LHCN-M2 (cell line): ENCODE measurements around the gene NF2. TPM values are rescaled to one million over a fixed set of nuclear protein-coding genes. Genes with fewer than 3 reads are reported as not detected.
A peak's percentile ranks its signal among the peaks of the same experiment; 100 is the strongest.

Experiments used
- DNase-seq: peaks from one replicate; pipeline ENCODE4 v3.0.0-alpha.2; 2012; ENCODE audit warnings: low read depth
- total RNA-seq: library from RNA; depleted of rRNA; stranded (reverse); fragments of >200 nt; gene quantifications from 2 replicates; pipeline ENCODE4 v1.2.3, GENCODE V29; 2014; rRNA removed

Gene NF2
- total RNA-seq, 1 experiment from 2014 or later = 105 TPM

DNA sequence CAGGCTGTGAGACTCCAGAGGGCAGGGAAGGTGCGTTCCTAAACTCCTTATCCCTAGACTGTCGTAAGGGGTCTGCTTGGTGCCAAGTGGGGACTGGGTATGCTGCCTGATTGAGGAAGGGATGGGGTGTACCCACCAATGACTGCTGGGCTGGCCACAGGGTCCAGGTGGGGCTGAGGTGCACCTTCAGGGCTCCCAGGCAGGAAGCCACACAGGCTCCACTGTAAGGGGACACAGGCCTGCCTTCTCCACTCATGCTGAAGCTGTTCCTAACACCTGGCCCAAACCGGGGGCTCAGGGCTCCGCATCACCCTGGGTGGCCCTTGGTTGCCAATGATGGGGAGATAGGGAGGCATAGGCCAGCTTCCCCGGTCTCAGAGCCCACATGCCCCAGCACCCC, 136.8 kb downstream of the NF2 start:
- no peak for DNase-seq

- no peak for DNase-seq
These were observed 138.5 kb downstream of the NF2 start for GRCh38 chr22:29741926-29742325.

DNA sequence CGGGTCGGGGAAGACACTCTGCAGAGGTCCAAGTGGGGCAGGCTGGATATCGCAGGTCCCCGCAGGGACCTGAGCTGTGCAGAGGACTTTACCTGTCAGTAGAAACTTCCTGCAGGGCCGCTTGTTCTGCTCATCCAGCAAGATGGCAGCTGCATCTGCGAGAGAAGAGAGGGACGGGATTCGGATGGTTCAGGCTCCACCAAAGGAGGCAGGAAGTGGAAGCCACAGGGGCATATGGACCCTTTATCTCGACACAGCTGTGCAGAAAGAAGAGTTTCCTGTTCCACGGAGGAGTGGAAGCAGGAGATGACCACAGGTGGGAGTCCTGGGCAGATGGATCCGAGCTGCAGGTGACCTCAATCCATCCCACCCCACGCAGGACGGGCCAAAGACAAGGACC, 138.9 kb downstream of the NF2 start:
- DNase-seq = no peak

GRCh38 chr22:29744902-29745301, 141.5 kb downstream of the NF2 start:
- DNase-seq = peak; percentile 97

GRCh38 chr22:29747832-29748231, 144.4 kb downstream of the NF2 start:
- DNase-seq = no peak

Other genes starting within 250 kb of the NF2 start
- 64.1 and 65.5 TPM in 2 replicates for gene AP1B1, start 215.1 kb upstream of the NF2 start, total RNA-seq
- not detected in 2 replicates for gene RFPL1, start 165.1 kb upstream of the NF2 start, total RNA-seq
- 3.2 and 4.2 TPM in 2 replicates for gene NEFH, start 123.4 kb upstream of the NF2 start, total RNA-seq
- gene THOC5, start 49.9 kb upstream of the NF2 start, total RNA-seq = 40.3 and 42.6 TPM in 2 replicates
- gene NIPSNAP1, start 22.5 kb upstream of the NF2 start, total RNA-seq = 38.0 and 45.8 TPM in 2 replicates
- gene CABP7, start 116.4 kb downstream of the NF2 start, total RNA-seq = not detected in 2 replicates
- gene ZMAT5, start 163.4 kb downstream of the NF2 start, total RNA-seq = 38.2 and 41.3 TPM in 2 replicates
- 66.1 and 72.8 TPM in 2 replicates for gene UQCR10, start 163.7 kb downstream of the NF2 start, total RNA-seq
- 36.0 and 36.9 TPM in 2 replicates for gene ASCC2, start 234.6 kb downstream of the NF2 start, total RNA-seq